HEK293 (cell line): ENCODE results near the gene MCOLN1.

Source experiments
- CTCF ChIA-PET: fragments of 350-600 bp; formaldehyde crosslinking; extraction: SDS; loops from one replicate; lab custom pipeline; 2021; ENCODE audit warnings: antibody characterized with exemption; lab: Yijun Ruan, JAX
- POLR2A ChIA-PET: fragments of 300-600 bp; formaldehyde crosslinking; extraction: SDS; loops from one replicate; lab custom pipeline; 2020; ENCODE audit warnings: antibody characterized with exemption, inconsistent platforms; lab: Yijun Ruan, JAX
- H3K27ac ChIP-seq: fragments of 200-500 bp; sonication (Bioruptor generic); 2 replicates; pipeline ENCODE4 v1.5.1; 2014; ENCODE audit warnings: low read depth, low read length, control low read depth, inconsistent platforms; ENCODE audit errors: extremely low read depth
- H3K36me3 ChIP-seq, 2 experiments: fragments of 200-500 bp in 1 of 2; sonication (Bioruptor generic) in 1 of 2; 1 replicate in 1 of 2; 2 replicates in 1 of 2; pipeline ENCODE4 v1.5.1; 2014 to 2017; ENCODE audit warnings: inconsistent platforms in 2 of 2, low read length in 2 of 2; ENCODE audit not compliant: control insufficient read depth in 2 of 2, insufficient read depth in 1 of 2
- H3K4me1 ChIP-seq: fragments of 200-500 bp; sonication (Bioruptor generic); 2 replicates; pipeline ENCODE4 v1.5.1; 2014; ENCODE audit warnings: mild to moderate bottlenecking, low read length, inconsistent platforms; ENCODE audit not compliant: control insufficient read depth, insufficient read depth
- H3K4me3 ChIP-seq: 2 replicates; pipeline ENCODE4 v1.5.1; 2011; ENCODE audit warnings: low read depth, mild to moderate bottlenecking, control low read depth, low read length, moderate library complexity
- H3K9me3 ChIP-seq: fragments of 200-500 bp; sonication (Bioruptor generic); 2 replicates; pipeline ENCODE4 v1.5.1; 2014; ENCODE audit warnings: low read depth, low read length, inconsistent platforms; ENCODE audit not compliant: control insufficient read depth, insufficient read depth
- HOXD13 ChIP-seq: sonication (generic); formaldehyde crosslinking; IDR thresholded peaks from 2 replicates; pipeline ENCODE4 v1.8.0; 2022; ENCODE audit warnings: missing genetic modification reagents, borderline replicate concordance
- KLF16 ChIP-seq: fragments of 450-650 bp; formaldehyde crosslinking; IDR thresholded peaks from 2 replicates; pipeline ENCODE4 v1.5.1; 2017; ENCODE audit warnings: missing biosample characterization, missing genetic modification characterization
- PRDM1 ChIP-seq: fragments of 450-650 bp; formaldehyde crosslinking; IDR thresholded peaks from 2 replicates; pipeline ENCODE4; 2016; ENCODE audit warnings: missing biosample characterization, missing genetic modification characterization
- PRDM4 ChIP-seq: fragments of 450-650 bp; formaldehyde crosslinking; IDR thresholded peaks from 2 replicates; pipeline ENCODE4 v1.5.1; 2017; ENCODE audit warnings: missing biosample characterization, missing genetic modification characterization
- SCRT2 ChIP-seq: fragments of 450-650 bp; formaldehyde crosslinking; IDR thresholded peaks from 2 replicates; pipeline ENCODE4 v1.5.1; 2016; ENCODE audit warnings: missing biosample characterization, missing genetic modification characterization
- SP2 ChIP-seq: fragments of 450-650 bp; formaldehyde crosslinking; IDR thresholded peaks from 2 replicates; pipeline ENCODE4 v1.5.1; 2016; ENCODE audit warnings: missing biosample characterization, missing genetic modification characterization
- ZBTB48 ChIP-seq: fragments of 450-650 bp; formaldehyde crosslinking; IDR thresholded peaks from 2 replicates; pipeline ENCODE4 v1.5.1; 2016; ENCODE audit warnings: missing biosample characterization, missing genetic modification characterization
- ZNF155 ChIP-seq: fragments of 450-650 bp; formaldehyde crosslinking; IDR thresholded peaks from 2 replicates; pipeline ENCODE4 v1.5.1; 2016; ENCODE audit warnings: missing biosample characterization, missing genetic modification characterization
- ZNF366 ChIP-seq: fragments of 450-650 bp; formaldehyde crosslinking; conservative IDR thresholded peaks from 2 replicates; pipeline ENCODE4 v1.5.1; 2016; ENCODE audit warnings: missing biosample characterization, missing genetic modification characterization
- ZNF394 ChIP-seq: fragments of 450-650 bp; formaldehyde crosslinking; IDR thresholded peaks from 2 replicates; pipeline ENCODE4 v1.5.1; 2016; ENCODE audit warnings: missing biosample characterization, missing genetic modification characterization, mild to moderate bottlenecking, moderate library complexity, borderline replicate concordance
- ZNF48 ChIP-seq: fragments of 450-650 bp; formaldehyde crosslinking; IDR thresholded peaks from 2 replicates; pipeline ENCODE4 v1.5.1; 2016; ENCODE audit warnings: missing biosample characterization, missing genetic modification characterization
- ZNF510 ChIP-seq: fragments of 450-650 bp; formaldehyde crosslinking; IDR thresholded peaks from 2 replicates; pipeline ENCODE4 v1.5.1; 2018; ENCODE audit warnings: mild to moderate bottlenecking, missing genetic modification characterization, missing biosample characterization; ENCODE audit not compliant: insufficient replicate concordance
- ZNF600 ChIP-seq: fragments of 450-650 bp; formaldehyde crosslinking; IDR thresholded peaks from 2 replicates; pipeline ENCODE4 v1.5.1; 2016; ENCODE audit warnings: missing biosample characterization, missing genetic modification characterization
- ZNF623 ChIP-seq: fragments of 450-650 bp; formaldehyde crosslinking; IDR thresholded peaks from 2 replicates; pipeline ENCODE4 v1.5.1; 2016; ENCODE audit warnings: missing biosample characterization, missing genetic modification characterization
- ZNF658 ChIP-seq: fragments of 450-650 bp; formaldehyde crosslinking; IDR thresholded peaks from 2 replicates; pipeline ENCODE4; 2016; ENCODE audit warnings: missing biosample characterization, missing genetic modification characterization
- ZXDB ChIP-seq: fragments of 450-650 bp; formaldehyde crosslinking; IDR thresholded peaks from 2 replicates; pipeline ENCODE4 v1.5.1; 2016; ENCODE audit warnings: missing biosample characterization, missing genetic modification characterization
- TF ChIP-seq, protein P1 (sequence below): fragments of 450-650 bp; IDR thresholded peaks from 2 replicates; pipeline ENCODE4 v1.5.1; 2018; ENCODE audit warnings: missing biosample characterization, mild to moderate bottlenecking, missing genetic modification characterization

MCOLN1 gene

DNA sequence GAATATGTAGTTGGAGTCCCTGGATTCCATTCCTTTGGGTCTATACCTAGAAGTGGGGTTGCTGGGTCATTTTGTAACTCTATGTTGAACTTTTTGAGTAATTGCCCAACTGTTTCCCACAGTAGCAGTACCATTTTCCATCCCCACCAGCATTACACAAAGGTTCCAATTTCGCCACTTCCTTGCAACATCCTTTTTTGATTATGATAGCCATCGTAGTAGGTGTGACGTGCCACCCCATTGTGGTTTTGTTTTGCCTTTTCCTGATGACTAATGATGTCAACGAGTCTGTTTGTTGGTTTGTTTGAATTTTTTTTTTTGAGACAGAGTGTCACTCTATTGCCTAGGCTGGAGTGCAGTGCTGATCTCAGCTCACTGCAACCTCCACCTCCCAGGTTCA is 30.3 kb upstream of the MCOLN1 start:
- peaks cover 4% of the 10 kb centered on the region for H3K4me1 ChIP-seq
- no peaks in the 10 kb centered on the region for H3K36me3 ChIP-seq
- POLR2A ChIA-PET, result no interaction called here
- no peak overlapping the region for H3K27ac ChIP-seq
- CTCF ChIA-PET, result no interaction called here
- no peak overlapping the region for H3K4me3 ChIP-seq
- H3K9me3 ChIP-seq, result no peaks in the 10 kb centered on the region
- TF ChIP-seq, protein P1, sequence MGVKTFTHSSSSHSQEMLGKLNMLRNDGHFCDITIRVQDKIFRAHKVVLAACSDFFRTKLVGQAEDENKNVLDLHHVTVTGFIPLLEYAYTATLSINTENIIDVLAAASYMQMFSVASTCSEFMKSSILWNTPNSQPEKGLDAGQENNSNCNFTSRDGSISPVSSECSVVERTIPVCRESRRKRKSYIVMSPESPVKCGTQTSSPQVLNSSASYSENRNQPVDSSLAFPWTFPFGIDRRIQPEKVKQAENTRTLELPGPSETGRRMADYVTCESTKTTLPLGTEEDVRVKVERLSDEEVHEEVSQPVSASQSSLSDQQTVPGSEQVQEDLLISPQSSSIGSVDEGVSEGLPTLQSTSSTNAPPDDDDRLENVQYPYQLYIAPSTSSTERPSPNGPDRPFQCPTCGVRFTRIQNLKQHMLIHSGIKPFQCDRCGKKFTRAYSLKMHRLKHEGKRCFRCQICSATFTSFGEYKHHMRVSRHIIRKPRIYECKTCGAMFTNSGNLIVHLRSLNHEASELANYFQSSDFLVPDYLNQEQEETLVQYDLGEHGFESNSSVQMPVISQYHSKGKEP (tag by site-specific recombination), result no peak
- TF ChIP-seq, all 188 proteins: peak for 0

GRCh38 chr19:7492558-7492957 is 29.9 kb upstream of the MCOLN1 start:
- ChIA-PET POLR2A (no interaction called here), CTCF (no interaction called here)
- TF ChIP-seq ZNF623 (tag by site-specific recombination) (peak; percentile 61), KLF16 (tag by site-specific recombination) (no peak)
- Histone ChIP-seq H3K9me3 (no peaks in the 10 kb centered on the region), H3K27ac (no peak overlapping the region), H3K4me1 (peaks cover 4% of the 10 kb centered on the region), H3K36me3 (no peaks in the 10 kb centered on the region), H3K4me3 (no peak overlapping the region)

GRCh38 chr19:7494416-7495098 is 27.9 kb upstream of the MCOLN1 start:
- ChIA-PET CTCF (interaction anchor here (0.7 kb wide), 1 partner anchor 8 kb away, joined by 4 read pairs; no protein-coding TSS in a partner anchor), POLR2A (interaction anchor here (0.8 kb wide), 1 partner anchor 27 kb away, joined by 4 read pairs; the partner anchor contains the start of gene MCOLN1)
- Histone ChIP-seq H3K4me3 (no peak overlapping the region), H3K4me1 (no peaks in the 10 kb centered on the region), H3K27ac (no peak overlapping the region), H3K36me3 (no peaks in the 10 kb centered on the region), H3K9me3 (no peaks in the 10 kb centered on the region)
- no peak for TF ChIP-seq ZNF510 (tag by site-specific recombination)
- peak; percentile 42 for TF ChIP-seq ZNF600 (tag by site-specific recombination)
- TF ChIP-seq ZNF658 (tag by site-specific recombination), result no peak
- TF ChIP-seq SP2 (tag by site-specific recombination), result peak; percentile 18; the same call in 1 of the 2 replicates
- TF ChIP-seq ZNF366 (tag by site-specific recombination), result peak; percentile 99

DNA sequence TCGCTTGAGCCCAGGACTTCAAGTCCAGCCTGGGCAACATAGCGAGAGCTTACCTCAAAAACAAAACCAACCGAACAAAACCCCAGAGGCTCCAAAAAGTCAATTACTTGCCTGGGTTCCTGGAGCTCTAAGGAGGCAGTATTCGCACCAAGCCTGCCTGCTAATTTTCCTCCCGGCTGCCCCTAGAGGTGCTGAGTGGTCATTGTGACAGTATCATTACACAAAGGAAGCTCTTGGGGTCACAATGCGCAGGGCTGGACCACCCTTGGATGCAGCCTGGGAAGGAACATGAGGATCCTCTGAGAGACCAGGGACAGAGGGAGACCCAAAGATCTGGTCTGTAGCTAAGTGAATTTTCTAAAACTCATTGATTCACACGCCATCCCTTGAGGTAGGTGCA is 25.1 kb upstream of the MCOLN1 start:
- TF ChIP-seq ZNF155 (tag by site-specific recombination), result no peak
- TF ChIP-seq SCRT2 (tag by site-specific recombination), result 0 out of 2 replicates have a peak, but pooled peaks have one; percentile 16
- Histone ChIP-seq H3K9me3 (no peaks in the 10 kb centered on the region), H3K36me3 (no peaks in the 10 kb centered on the region), H3K4me3 (no peak overlapping the region), H3K4me1 (no peaks in the 10 kb centered on the region), H3K27ac (no peak overlapping the region)
- CTCF ChIA-PET, result interaction anchor here (0.7 to 1.6 kb wide), 5 partner anchors 9 to 140 kb away, joined by 3 to 14 read pairs (median 3); no protein-coding TSS in a partner anchor
- POLR2A ChIA-PET, result interaction anchor here (0.6 to 1.0 kb wide), 3 partner anchors 8 to 523 kb away, joined by 3 to 4 read pairs (median 4); no protein-coding TSS in a partner anchor

- H3K4me3 ChIP-seq, result peak overlapping the region; percentile 38
- ChIA-PET CTCF (interaction anchor here (0.7 kb wide), 1 partner anchor 761 kb away, joined by 3 read pairs; no protein-coding TSS in a partner anchor), POLR2A (interaction anchor here (0.7 to 1.1 kb wide), 3 partner anchors 12 to 102 kb away, joined by 4 read pairs; partner anchors contain the start of genes PEX11G and ZNF358)
- TF ChIP-seq ZNF48 (tag by site-specific recombination) (no peak), ZNF155 (tag by site-specific recombination) (no peak), ZNF394 (tag by site-specific recombination) (no peak), ZXDB (no peak), HOXD13 (CRISPR knock-in tag) (no peak), PRDM1 (tag by site-specific recombination) (no peak), PRDM4 (tag by site-specific recombination) (no peak), ZBTB48 (no peak)
Observed at GRCh38 chr19:7500811-7501450, 21.5 kb upstream of the MCOLN1 start.

More at GRCh38 chr19:7500811-7501450, 21.5 kb upstream of the MCOLN1 start:
- Histone ChIP-seq H3K36me3 (no peaks in the 10 kb centered on the region), H3K4me1 (peaks cover 4% of the 10 kb centered on the region; the same call in 1 of the 2 replicates), H3K27ac (no peak overlapping the region; the same call in 1 of the 2 replicates), H3K9me3 (no peaks in the 10 kb centered on the region)
